Omental fat pad (tissue), 4 donors: ENCODE measurements around the gene ZNF608. TPM values are rescaled to one million over a fixed set of nuclear protein-coding genes. Genes with fewer than 3 reads are reported as not detected.

ENCODE experiments used
- ATAC-seq: fragments of 150-250 bp; one replicate; pipeline ENCODE4 v1.9.1; 2016; ENCODE audit warnings: mild to moderate bottlenecking, moderate library complexity; ENCODE audit not compliant: low FRiP score
- DNase-seq: peaks from one replicate; pipeline ENCODE4 v3.0.0-alpha.2; 2019; ENCODE audit warnings: low spot score
- total RNA-seq, 4 donors: library from RNA; depleted of rRNA; stranded (reverse); fragments of >200 nt; gene quantifications; one replicate each; pipeline ENCODE4 v1.1.0, GENCODE V29; 2016
- TF ChIP-seq, protein P1 (sequence below), 3 donors: fragments of 450-650 bp; IDR thresholded peaks; one replicate each; pipeline ENCODE4 v1.5.1; 2016 to 2017; ENCODE audit warnings: antibody characterized with exemption in 3 of 3, mild to moderate bottlenecking in 3 of 3, moderate library complexity in 2 of 3

Gene ZNF608
- total RNA-seq, 4 donors from 2014 or later = 14.8 to 26.2 (median 20.8) TPM

DNA sequence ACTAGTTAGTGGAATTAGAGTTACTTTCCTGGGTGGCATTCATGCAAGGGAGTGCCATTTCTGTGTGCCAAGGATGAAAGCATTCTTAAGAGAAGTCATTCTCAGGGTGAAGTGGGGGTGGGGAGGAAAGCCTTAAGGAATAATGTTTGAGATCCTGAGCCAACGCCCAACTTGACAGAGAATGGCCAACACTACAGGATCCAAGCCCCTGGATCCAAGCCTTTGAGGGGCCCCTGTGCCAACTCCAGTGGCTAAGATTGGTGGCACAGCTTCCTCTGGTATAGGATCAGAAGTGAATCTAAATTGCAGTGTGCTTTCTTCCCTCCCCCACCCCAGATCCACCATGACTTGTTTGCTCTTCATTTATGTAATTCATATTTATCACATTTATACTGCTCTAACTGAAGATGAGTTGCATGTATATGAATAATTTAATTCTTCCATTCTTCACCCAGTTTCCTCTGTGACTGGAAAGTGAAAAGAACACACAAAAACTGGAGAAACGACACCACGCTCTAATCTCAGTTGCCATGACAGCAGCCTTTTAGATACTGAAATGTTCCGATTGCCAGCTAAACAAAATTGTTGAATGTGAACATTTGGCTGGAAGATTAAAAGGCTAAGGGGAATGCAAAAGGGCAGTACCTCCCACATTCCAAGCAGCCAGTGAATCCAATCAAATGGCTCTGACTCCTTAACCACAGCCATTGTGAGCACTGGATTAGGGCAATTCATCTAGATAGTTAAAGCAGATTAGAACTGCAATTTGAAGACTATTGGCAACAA, 4.5 kb downstream of the ZNF608 start:
- ATAC-seq (no peak), DNase-seq (no peak)

DNA sequence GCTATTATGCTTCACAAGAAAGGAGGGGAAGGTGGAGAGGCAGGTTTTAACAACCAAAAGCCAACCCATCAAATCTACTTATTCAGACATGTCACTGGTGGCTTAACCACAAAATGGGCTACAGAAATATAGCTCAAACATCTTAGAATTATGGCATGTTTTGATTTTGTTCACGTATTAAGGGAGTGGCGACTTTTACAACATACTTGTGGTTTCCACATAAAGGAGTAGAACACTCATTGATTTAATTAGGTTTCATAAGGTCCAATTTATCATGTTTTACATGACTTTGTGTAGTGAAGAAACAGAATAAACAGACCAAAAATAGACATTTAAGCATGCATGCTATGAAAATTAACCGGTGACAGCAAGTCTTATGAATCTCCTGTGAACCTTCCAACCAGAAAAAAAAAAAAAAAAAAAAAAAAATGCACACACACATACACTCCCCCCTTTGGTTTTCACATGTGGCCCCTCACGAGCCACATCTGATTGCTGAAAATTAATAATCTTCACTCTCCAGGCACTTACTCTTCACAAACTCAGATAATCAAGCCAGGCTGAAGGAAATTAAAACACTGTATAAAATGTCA, 5.4 kb downstream of the ZNF608 start:
- no peak for DNase-seq
- TF ChIP-seq, protein P1, sequence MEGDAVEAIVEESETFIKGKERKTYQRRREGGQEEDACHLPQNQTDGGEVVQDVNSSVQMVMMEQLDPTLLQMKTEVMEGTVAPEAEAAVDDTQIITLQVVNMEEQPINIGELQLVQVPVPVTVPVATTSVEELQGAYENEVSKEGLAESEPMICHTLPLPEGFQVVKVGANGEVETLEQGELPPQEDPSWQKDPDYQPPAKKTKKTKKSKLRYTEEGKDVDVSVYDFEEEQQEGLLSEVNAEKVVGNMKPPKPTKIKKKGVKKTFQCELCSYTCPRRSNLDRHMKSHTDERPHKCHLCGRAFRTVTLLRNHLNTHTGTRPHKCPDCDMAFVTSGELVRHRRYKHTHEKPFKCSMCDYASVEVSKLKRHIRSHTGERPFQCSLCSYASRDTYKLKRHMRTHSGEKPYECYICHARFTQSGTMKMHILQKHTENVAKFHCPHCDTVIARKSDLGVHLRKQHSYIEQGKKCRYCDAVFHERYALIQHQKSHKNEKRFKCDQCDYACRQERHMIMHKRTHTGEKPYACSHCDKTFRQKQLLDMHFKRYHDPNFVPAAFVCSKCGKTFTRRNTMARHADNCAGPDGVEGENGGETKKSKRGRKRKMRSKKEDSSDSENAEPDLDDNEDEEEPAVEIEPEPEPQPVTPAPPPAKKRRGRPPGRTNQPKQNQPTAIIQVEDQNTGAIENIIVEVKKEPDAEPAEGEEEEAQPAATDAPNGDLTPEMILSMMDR (IDR thresholded peaks at IDR 0.05) = no peak
- ATAC-seq = no peak

More for the DNA sequence above, 4.5 kb downstream of the ZNF608 start:
- TF ChIP-seq, protein P1 (IDR thresholded peaks at IDR 0.05) = no peak

DNA sequence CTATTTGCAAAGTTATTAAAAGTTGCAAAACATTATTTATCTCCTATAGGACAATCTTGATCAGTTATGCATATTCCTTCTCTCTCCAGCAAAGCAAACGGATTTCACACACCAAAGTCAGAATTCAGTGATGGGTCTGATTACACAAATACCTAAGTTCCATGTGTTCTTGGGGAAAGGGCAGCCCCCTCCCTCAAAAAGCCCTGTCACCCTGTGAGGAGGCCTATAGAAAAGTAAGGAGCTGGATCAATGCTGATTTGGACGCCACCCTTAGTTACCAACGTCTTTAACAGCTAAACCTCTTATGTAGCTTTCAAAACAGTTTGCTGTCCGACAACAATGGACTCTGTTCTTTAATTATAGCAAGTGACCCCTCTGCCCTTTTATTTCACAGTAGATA, 6.4 kb downstream of the ZNF608 start:
- TF ChIP-seq, protein P1 (IDR thresholded peaks at IDR 0.05) = no peak
- no peak for DNase-seq
- ATAC-seq = no peak

DNA sequence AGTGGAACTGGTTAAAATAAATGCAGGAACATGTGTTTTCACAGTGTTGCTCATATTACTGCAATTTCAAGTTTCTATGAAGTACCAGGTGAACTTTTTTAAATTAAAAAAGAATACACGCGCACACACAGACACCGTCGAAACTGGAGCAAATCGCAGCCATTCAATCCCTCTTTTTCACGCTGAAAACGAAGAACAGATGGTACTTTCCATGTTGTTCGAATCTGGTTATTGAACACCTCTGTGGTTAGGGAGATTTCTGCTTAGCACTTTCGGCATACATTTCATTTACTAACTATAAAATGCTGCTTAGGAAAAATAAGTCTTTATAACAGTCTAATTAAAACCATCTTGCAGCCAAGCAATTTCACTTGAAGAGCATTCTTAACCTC, 6.8 kb downstream of the ZNF608 start:
- TF ChIP-seq, protein P1 (IDR thresholded peaks at IDR 0.05) = no peak
- ATAC-seq = no peak
- DNase-seq = no peak

DNA sequence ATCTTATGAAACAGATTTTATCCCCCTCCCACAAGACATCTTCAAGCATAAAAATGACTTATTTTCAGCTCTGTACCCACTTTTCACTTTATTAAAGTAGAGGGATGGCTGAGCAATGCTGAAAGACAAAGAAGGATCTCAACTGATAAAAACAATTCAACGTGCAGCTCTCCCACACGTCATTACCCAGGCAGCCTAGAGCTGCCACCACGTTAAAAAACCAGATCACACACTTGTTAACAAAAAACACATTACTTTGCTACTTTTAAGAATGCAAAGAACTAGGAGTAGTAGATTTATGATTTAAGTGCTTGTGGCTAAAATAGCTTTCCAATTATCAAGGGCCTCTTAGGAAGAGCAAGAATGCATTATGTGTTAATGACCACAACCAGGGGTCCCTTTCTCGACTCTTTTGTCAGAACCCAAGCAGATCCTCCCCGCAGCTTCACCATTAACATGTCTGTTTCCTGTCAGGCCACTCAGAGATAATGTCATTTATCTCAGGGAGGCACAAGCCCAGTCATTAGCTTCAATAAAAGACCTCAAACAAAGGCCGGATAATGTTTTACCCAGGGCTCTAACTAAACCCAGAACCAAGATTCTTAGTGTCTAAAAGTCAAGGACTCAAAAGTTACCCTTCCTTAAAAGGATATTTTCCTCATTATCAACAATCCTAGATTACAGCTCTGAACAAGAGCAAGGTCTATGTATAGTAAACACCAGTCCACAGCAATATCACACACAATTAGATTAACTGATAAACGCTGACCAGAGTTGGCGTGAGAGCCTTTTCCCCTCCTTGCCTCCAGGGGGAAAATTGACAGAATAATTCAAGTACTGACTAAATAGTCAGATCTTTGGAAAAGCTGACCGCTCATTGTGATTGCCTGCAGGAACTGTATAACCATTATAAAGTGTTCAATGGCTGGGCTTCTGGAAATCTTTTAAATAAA, 7.5 kb downstream of the ZNF608 start:
- DNase-seq (no peak), ATAC-seq (no peak)
- TF ChIP-seq, protein P1 (IDR thresholded peaks at IDR 0.05) = no peak

DNA sequence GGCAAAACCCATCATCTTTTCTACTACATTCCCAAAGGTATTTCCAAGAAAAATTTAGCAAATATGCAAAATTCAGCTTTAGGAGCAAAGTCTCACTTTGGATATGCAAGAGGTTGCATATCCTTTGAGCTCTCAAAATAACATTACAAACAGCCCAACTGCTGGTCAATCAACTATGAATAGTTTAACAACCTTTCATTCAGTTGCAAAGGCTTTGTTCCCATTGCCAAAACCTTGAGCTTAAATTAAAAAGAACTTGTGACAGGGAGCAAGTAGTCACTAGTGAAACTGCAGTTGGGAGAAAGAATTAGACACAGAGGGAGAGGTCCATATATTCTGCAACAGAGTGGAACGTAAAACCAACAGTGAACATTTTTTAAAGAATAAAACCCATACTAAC, 8.8 kb downstream of the ZNF608 start:
- TF ChIP-seq, protein P1 (IDR thresholded peaks at IDR 0.05) = no peak
- ATAC-seq (no peak), DNase-seq (no peak)
